Ascending aorta (tissue), 2 donors: ENCODE data around the gene NACC2. TPM values are rescaled to one million over a fixed set of nuclear protein-coding genes. Genes with fewer than 3 reads are reported as not detected.
"Not testable (repeated sequence)": the region's sequence is repeated elsewhere in the genome, so short reads cannot be mapped to it uniquely, and the experiment has no call there.

Experiments
- DNase-seq, 2 donors: peaks; one replicate each; pipeline ENCODE4 v3.0.0-alpha.2; 2019; ENCODE audit warnings: low spot score in 2 of 2
- H3K27ac ChIP-seq, 2 donors: fragments of 200-600 bp; sonication (generic); one replicate each; pipeline ENCODE4 v1.5.1; 2016 to 2017; ENCODE audit warnings: mild to moderate bottlenecking in 1 of 2
- H3K27me3 ChIP-seq: fragments of 200-600 bp; sonication (generic); one replicate; pipeline ENCODE4 v1.5.1; 2017
- H3K36me3 ChIP-seq, 2 donors: fragments of 200-600 bp; sonication (generic); one replicate each; pipeline ENCODE4 v1.5.1; 2016
- H3K4me1 ChIP-seq, 2 donors: fragments of 200-600 bp; sonication (generic); one replicate each; pipeline ENCODE4 v1.5.1; 2016 to 2017; ENCODE audit warnings: mild to moderate bottlenecking in 1 of 2
- H3K4me3 ChIP-seq, 2 donors: fragments of 200-600 bp; sonication (generic); one replicate each; pipeline ENCODE4 v1.5.1; 2016 to 2017; ENCODE audit warnings: mild to moderate bottlenecking in 1 of 2
- H3K9me3 ChIP-seq, 2 donors: fragments of 200-600 bp; sonication (generic); one replicate each; pipeline ENCODE4 v1.5.1; 2016
- CTCF ChIP-seq, 3 experiments: fragments of 200-600 bp in 2 of 3; fragments of 450-650 bp in 1 of 3; sonication (generic) in 2 of 3; IDR thresholded peaks; one replicate each; pipeline ENCODE4 v1.5.1; 2016 to 2019; ENCODE audit warnings: antibody characterized with exemption in 3 of 3, mild to moderate bottlenecking in 1 of 3, moderate library complexity in 1 of 3
- intact Hi-C: fragments of 100-400 bp; cut with DNase I; formaldehyde crosslinking; loops from one replicate; pipeline ENCODE4 v1.15.1; 2023
- total RNA-seq: library from RNA; depleted of rRNA; stranded (reverse); fragments of >200 nt; gene quantifications from one replicate; pipeline ENCODE4 v1.1.0, GENCODE V29; 2016

The NACC2 gene
- total RNA-seq, 1 donor from 2014 or later, result 72.2 TPM

GRCh38 chr9:135968601-135969000 lies 126.5 kb downstream of the NACC2 start:
- Histone ChIP-seq H3K36me3 (no peaks in the 10 kb centered on the region), H3K27me3 (no peaks in the 10 kb centered on the region), H3K4me1 (peaks cover 0 to 5% of the 10 kb centered on the region in 2 donors), H3K4me3 (no peak overlapping the region), H3K9me3 (no peaks in the 10 kb centered on the region), H3K27ac (no peak overlapping the region)
- DNase-seq, result no peak
- no peak for TF ChIP-seq CTCF (IDR thresholded peaks at IDR 0.05)
- intact Hi-C loops, result no loop called here

- H3K27ac ChIP-seq, result no peak overlapping the region
These were observed 127.0 kb downstream of the NACC2 start for GRCh38 chr9:135968083-135968476.

GRCh38 chr9:135966916-135967260 lies 128.2 kb downstream of the NACC2 start:
- H3K27ac ChIP-seq, H3K27me3 ChIP-seq, H3K4me1 ChIP-seq, H3K4me3 ChIP-seq, H3K9me3 ChIP-seq, H3K36me3 ChIP-seq, DNase-seq: not testable (repeated sequence)
- intact Hi-C loops, result loop anchor here (1.0 kb wide), 1 partner anchor 156 kb away; no protein-coding TSS in a partner anchor

More at GRCh38 chr9:135968083-135968476, 127.0 kb downstream of the NACC2 start:
- no peaks in the 10 kb centered on the region for H3K27me3 ChIP-seq
- H3K36me3 ChIP-seq, result no peaks in the 10 kb centered on the region
- no peak overlapping the region for H3K4me3 ChIP-seq
- TF ChIP-seq CTCF (IDR thresholded peaks at IDR 0.05), result no peak
- H3K9me3 ChIP-seq, result no peaks in the 10 kb centered on the region
- DNase-seq, result no peak
- peaks cover 0 to 5% of the 10 kb centered on the region in 2 donors for H3K4me1 ChIP-seq
- intact Hi-C loops, result no loop called here

- H3K27me3 ChIP-seq, result no peaks in the 10 kb centered on the region
- DNase-seq, result no peak
- H3K36me3 ChIP-seq, result no peaks in the 10 kb centered on the region
- intact Hi-C loops, result no loop called here
- peaks cover 1 to 9% of the 10 kb centered on the region in 2 donors for H3K4me1 ChIP-seq
- no peak overlapping the region for H3K4me3 ChIP-seq
- TF ChIP-seq CTCF (IDR thresholded peaks at IDR 0.05), result no peak
- H3K9me3 ChIP-seq, result no peaks in the 10 kb centered on the region
- H3K27ac ChIP-seq, result no peak overlapping the region
These were observed 129.8 kb downstream of the NACC2 start for GRCh38 chr9:135965124-135965756.

GRCh38 chr9:135963938-135964337 lies 131.2 kb downstream of the NACC2 start:
- DNase-seq, result no peak
- no peak for TF ChIP-seq CTCF (IDR thresholded peaks at IDR 0.05)
- intact Hi-C loops, result loop anchor here (5.0 kb wide), 1 partner anchor 88 kb away; no protein-coding TSS in a partner anchor
- H3K4me3 ChIP-seq, result no peak overlapping the region
- H3K4me1 ChIP-seq, result peaks cover 3 to 17% of the 10 kb centered on the region in 2 donors
- no peaks in the 10 kb centered on the region for H3K36me3 ChIP-seq
- no peaks in the 10 kb centered on the region for H3K9me3 ChIP-seq
- no peak overlapping the region for H3K27ac ChIP-seq
- H3K27me3 ChIP-seq, result no peaks in the 10 kb centered on the region

- no peaks in the 10 kb centered on the region for H3K27me3 ChIP-seq
- no peak for DNase-seq
- no peaks in the 10 kb centered on the region for H3K9me3 ChIP-seq
- H3K27ac ChIP-seq, result no peak overlapping the region
- no peak for TF ChIP-seq CTCF (IDR thresholded peaks at IDR 0.05)
- intact Hi-C loops, result loop anchor here (5.0 kb wide), 1 partner anchor 89 kb away; no protein-coding TSS in a partner anchor
- no peak overlapping the region for H3K4me3 ChIP-seq
- peaks cover 3 to 17% of the 10 kb centered on the region in 2 donors for H3K4me1 ChIP-seq
- H3K36me3 ChIP-seq, result no peaks in the 10 kb centered on the region
These were observed 131.8 kb downstream of the NACC2 start for GRCh38 chr9:135963338-135963737.
